ENCODE data around the gene SYT13. TPM values are rescaled to one million over a fixed set of nuclear protein-coding genes. Genes with fewer than 3 reads are reported as not detected.

Gene SYT13
- total RNA-seq, 1 experiment from 2014 or later = not detected

DNA sequence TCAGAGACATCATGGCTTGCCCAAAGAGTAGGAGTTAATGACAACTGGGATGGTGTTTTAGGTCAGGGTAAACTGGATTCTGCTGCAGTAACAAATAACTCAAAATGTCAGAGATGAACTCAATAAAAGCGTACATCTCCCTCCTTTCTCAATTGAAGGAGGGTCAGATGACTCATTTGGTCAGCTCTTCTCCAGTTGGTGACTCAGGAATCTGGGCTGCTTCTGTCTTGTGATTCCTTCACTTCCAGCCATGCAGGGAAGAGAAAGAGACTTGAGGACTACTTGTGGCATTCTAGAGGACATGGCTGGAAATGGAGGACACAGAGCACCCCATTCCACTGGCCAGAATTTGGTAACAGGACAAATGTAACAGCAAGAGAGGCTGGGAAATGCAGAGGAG is 3.2 kb upstream of the SYT13 start:
- H3K4me3 ChIP-seq = no peak overlapping the region
- no TSS peak for BruUV-seq (replicated peaks)
- H4K20me1 ChIP-seq (ENCODE audit: insufficient read depth) = no peaks in the 10 kb centered on the region
- H3K27ac ChIP-seq = no peak overlapping the region
- no peak for DNase-seq
- TF ChIP-seq EZH2 (IDR thresholded peaks at IDR 0.05; ENCODE audit: low read depth) = no peak
- TF ChIP-seq, protein P1, sequence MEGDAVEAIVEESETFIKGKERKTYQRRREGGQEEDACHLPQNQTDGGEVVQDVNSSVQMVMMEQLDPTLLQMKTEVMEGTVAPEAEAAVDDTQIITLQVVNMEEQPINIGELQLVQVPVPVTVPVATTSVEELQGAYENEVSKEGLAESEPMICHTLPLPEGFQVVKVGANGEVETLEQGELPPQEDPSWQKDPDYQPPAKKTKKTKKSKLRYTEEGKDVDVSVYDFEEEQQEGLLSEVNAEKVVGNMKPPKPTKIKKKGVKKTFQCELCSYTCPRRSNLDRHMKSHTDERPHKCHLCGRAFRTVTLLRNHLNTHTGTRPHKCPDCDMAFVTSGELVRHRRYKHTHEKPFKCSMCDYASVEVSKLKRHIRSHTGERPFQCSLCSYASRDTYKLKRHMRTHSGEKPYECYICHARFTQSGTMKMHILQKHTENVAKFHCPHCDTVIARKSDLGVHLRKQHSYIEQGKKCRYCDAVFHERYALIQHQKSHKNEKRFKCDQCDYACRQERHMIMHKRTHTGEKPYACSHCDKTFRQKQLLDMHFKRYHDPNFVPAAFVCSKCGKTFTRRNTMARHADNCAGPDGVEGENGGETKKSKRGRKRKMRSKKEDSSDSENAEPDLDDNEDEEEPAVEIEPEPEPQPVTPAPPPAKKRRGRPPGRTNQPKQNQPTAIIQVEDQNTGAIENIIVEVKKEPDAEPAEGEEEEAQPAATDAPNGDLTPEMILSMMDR (conservative IDR thresholded peaks at IDR 0.05) = no peak
- H3K4me1 ChIP-seq (replicated peaks; ENCODE audit: insufficient read depth) = no peaks in the 10 kb centered on the region
- H3K4me2 ChIP-seq = no peak overlapping the region
- H3K27me3 ChIP-seq (ENCODE audit: insufficient read depth, low read depth) = peaks cover 70% of the 10 kb centered on the region
- ChIA-PET POLR2A (ENCODE audit: unreplicated experiment) (no interaction called here), CTCF (no interaction called here)
- no peak overlapping the region for H2AFZ ChIP-seq
- H3K36me3 ChIP-seq (ENCODE audit: low read depth) = no peaks in the 10 kb centered on the region
- H3F3A ChIP-seq (ENCODE audit: insufficient read depth, low read depth) = no peaks in the 10 kb centered on the region
- no peaks in the 10 kb centered on the region for H3K79me2 ChIP-seq (ENCODE audit: low read depth)
- H3K9me2 ChIP-seq (ENCODE audit: insufficient read depth) = no peaks in the 10 kb centered on the region
- H3K9me3 ChIP-seq (ENCODE audit: insufficient read depth, low read depth) = no peaks in the 10 kb centered on the region
- intact Hi-C loops (cut with micrococcal nuclease; ENCODE audit: unreplicated experiment) = no loop called here

DNA sequence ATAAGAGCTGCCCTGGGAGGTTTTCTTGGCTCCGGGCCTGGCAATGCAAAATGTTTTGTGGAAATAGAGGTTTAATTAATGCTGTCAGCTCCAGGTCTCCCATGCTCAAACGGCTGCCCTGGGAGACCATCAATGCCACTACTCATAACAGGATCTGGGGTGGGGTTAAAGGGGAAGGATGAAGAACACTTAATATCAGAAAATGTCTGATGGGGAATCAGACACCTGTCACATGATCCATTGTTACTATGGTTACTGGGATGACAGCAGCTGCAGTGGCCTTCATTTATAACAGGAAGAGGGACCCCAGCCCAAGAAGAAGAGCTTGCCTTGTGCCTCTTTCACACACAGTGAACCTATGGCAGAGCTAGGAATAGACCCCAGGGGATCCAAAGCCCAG is 2.2 kb upstream of the SYT13 start:
- no peak overlapping the region for H3K4me3 ChIP-seq
- no peaks in the 10 kb centered on the region for H3K9me2 ChIP-seq (ENCODE audit: insufficient read depth)
- no peaks in the 10 kb centered on the region for H3K9me3 ChIP-seq (ENCODE audit: insufficient read depth, low read depth)
- BruUV-seq (replicated peaks) = no TSS peak
- H3K27me3 ChIP-seq (ENCODE audit: insufficient read depth, low read depth) = peaks cover 76% of the 10 kb centered on the region
- no peak for DNase-seq
- no peaks in the 10 kb centered on the region for H3K36me3 ChIP-seq (ENCODE audit: low read depth)
- CTCF ChIA-PET = no interaction called here
- H3F3A ChIP-seq (ENCODE audit: insufficient read depth, low read depth) = no peaks in the 10 kb centered on the region
- POLR2A ChIA-PET (ENCODE audit: unreplicated experiment) = no interaction called here
- TF ChIP-seq EZH2 (IDR thresholded peaks at IDR 0.05; ENCODE audit: low read depth) = no peak
- no peaks in the 10 kb centered on the region for H3K79me2 ChIP-seq (ENCODE audit: low read depth)
- intact Hi-C loops (cut with micrococcal nuclease; ENCODE audit: unreplicated experiment) = no loop called here
- H2AFZ ChIP-seq = no peak overlapping the region
- H3K4me1 ChIP-seq (replicated peaks; ENCODE audit: insufficient read depth) = no peaks in the 10 kb centered on the region
- no peaks in the 10 kb centered on the region for H4K20me1 ChIP-seq (ENCODE audit: insufficient read depth)
- H3K4me2 ChIP-seq = no peak overlapping the region
- no peak overlapping the region for H3K27ac ChIP-seq

DNA sequence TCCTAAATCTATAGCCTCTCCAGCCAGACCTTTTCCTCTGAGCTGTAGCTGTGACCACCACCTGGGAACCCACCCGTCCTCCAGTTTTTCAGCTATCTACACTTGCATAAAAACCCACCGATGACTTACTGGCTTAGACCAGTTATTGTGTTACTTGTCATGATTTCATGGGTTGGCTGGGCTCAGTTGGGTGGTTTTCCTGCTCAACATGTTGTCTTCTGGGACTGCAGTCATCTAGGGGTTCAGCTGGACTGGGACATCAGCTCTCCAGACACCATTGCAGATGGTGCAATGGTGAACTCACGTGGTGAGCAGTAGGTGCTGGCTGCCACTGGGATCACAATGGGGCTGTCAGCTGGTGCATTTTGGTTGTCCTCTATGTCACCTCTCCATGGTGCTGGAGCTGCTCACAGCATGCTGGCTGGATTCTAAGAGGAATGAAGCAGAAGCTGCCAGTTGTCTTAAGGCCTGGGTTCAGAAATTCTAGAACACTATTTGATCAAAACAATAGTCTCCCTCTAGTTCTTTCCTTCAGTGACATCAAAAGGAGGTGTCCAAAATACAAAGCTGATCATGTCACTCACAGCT is 1.3 kb upstream of the SYT13 start:
- Histone ChIP-seq H2AFZ (no peak overlapping the region), H3K4me3 (no peak overlapping the region), H3K36me3 (ENCODE audit: low read depth) (no peaks in the 10 kb centered on the region), H3K27me3 (ENCODE audit: insufficient read depth, low read depth) (peaks cover 77% of the 10 kb centered on the region), H3K27ac (no peak overlapping the region), H3K4me1 (replicated peaks; ENCODE audit: insufficient read depth) (no peaks in the 10 kb centered on the region), H3K9me2 (ENCODE audit: insufficient read depth) (no peaks in the 10 kb centered on the region), H3K4me2 (no peak overlapping the region), H4K20me1 (ENCODE audit: insufficient read depth) (no peaks in the 10 kb centered on the region), H3K9me3 (ENCODE audit: insufficient read depth, low read depth) (no peaks in the 10 kb centered on the region), H3F3A (ENCODE audit: insufficient read depth, low read depth) (no peaks in the 10 kb centered on the region), H3K79me2 (ENCODE audit: low read depth) (no peaks in the 10 kb centered on the region)
- DNase-seq = no peak
- TF ChIP-seq, protein P1 (conservative IDR thresholded peaks at IDR 0.05) = no peak
- no peak for TF ChIP-seq EZH2 (IDR thresholded peaks at IDR 0.05; ENCODE audit: low read depth)
- intact Hi-C loops (cut with micrococcal nuclease; ENCODE audit: unreplicated experiment) = no loop called here
- ChIA-PET CTCF (no interaction called here), POLR2A (ENCODE audit: unreplicated experiment) (no interaction called here)
- no TSS peak for BruUV-seq (replicated peaks)

DNA sequence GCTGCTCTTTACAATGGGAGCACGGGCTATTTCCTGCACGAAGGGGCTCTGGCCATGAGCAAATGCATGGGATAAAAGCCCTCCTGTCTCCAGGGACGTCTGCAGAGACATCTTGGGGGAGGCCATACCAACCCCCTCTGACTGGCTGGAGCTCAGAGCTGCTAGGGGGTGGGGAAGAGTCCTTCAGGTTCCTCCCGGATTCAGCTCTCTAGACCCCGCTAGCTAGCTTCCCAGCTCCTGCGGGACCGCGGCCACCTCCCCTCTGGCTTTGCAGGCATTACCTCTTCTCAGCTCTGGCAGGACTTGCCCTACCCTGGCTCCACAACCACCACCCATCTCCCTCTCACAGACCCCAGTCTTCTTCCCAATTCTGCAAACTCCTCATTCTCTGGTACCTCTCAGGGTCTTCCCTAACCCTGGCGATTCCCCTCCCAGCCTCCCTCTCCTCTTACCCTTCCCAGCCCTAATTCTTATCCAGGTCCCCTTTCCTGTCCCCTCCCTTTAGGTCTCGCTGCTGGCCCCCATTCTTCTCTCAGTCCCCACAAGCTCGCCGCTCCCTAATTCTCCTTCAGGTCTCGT is 802 bp downstream of the SYT13 start:
- ChIA-PET CTCF (interaction anchor here (1.1 kb wide), 1 partner anchor 175 kb away, joined by 3 read pairs; no protein-coding TSS in a partner anchor), POLR2A (ENCODE audit: unreplicated experiment) (no interaction called here)
- no peaks in the 10 kb centered on the region for H3K79me2 ChIP-seq (ENCODE audit: low read depth)
- H3K9me2 ChIP-seq (ENCODE audit: insufficient read depth) = no peaks in the 10 kb centered on the region
- no peaks in the 10 kb centered on the region for H4K20me1 ChIP-seq (ENCODE audit: insufficient read depth)
- no peaks in the 10 kb centered on the region for H3F3A ChIP-seq (ENCODE audit: insufficient read depth, low read depth)
- no peak overlapping the region for H2AFZ ChIP-seq
- TF ChIP-seq, protein P1 (conservative IDR thresholded peaks at IDR 0.05) = no peak
- TF ChIP-seq EZH2 (IDR thresholded peaks at IDR 0.05; ENCODE audit: low read depth) = no peak
- no TSS peak for BruUV-seq (replicated peaks)
- H3K27ac ChIP-seq = no peak overlapping the region
- no peaks in the 10 kb centered on the region for H3K4me1 ChIP-seq (replicated peaks; ENCODE audit: insufficient read depth)
- no peaks in the 10 kb centered on the region for H3K9me3 ChIP-seq (ENCODE audit: insufficient read depth, low read depth)
- intact Hi-C loops (cut with micrococcal nuclease; ENCODE audit: unreplicated experiment) = no loop called here
- H3K4me2 ChIP-seq = no peak overlapping the region
- H3K36me3 ChIP-seq (ENCODE audit: low read depth) = no peaks in the 10 kb centered on the region
- H3K27me3 ChIP-seq (ENCODE audit: insufficient read depth, low read depth) = peaks cover 76% of the 10 kb centered on the region
- no peak overlapping the region for H3K4me3 ChIP-seq
- DNase-seq = no peak

Measured in PC-9 (cell line).